GM21367 (cell line): Measurements from ENCODE around the gene PLA2G4C.

ENCODE experiments used
- ATAC-seq: cut with Tn5 transposase; IDR thresholded peaks from one replicate; pipeline ENCODE4 v1.9.1; 2021; ENCODE audit not compliant: unreplicated experiment

Gene PLA2G4C

GRCh38 chr19:48000846-48001245 lies 109.8 kb downstream of the PLA2G4C start:
- ATAC-seq, result no peak

GRCh38 chr19:47998800-47999199 lies 111.8 kb downstream of the PLA2G4C start:
- ATAC-seq, result no peak
